GM23338 (cell line): Measurements from ENCODE around the gene HOXD4. TPM values are rescaled to one million over a fixed set of nuclear protein-coding genes. Genes with fewer than 3 reads are reported as not detected.

Experiments
- ATAC-seq: fragments of 200-7000 bp; cut with Tn5 transposase; 3 replicates; pipeline ENCODE4 v1.9.1; 2020
- DNase-seq: peaks from one replicate; pipeline ENCODE4 v3.0.0-alpha.2; 2015; ENCODE audit warnings: low spot score
- H2AFZ ChIP-seq: fragments of 200-600 bp; sonication (generic); 2 replicates; pipeline ENCODE4 v1.8.0; 2016; ENCODE audit warnings: antibody characterized with exemption, mild to moderate bottlenecking, moderate library complexity
- H3F3A ChIP-seq: fragments of 200-600 bp; sonication (generic); replicated peaks from 2 replicates; pipeline ENCODE4 v1.8.0; 2017; ENCODE audit warnings: antibody characterized with exemption, mixed run types, low read depth
- H3K27ac ChIP-seq: fragments of 200-600 bp; sonication (generic); 2 replicates; pipeline ENCODE4 v1.6.1; 2016; ENCODE audit warnings: low read depth
- H3K27me3 ChIP-seq: fragments of 200-600 bp; sonication (generic); 2 replicates; pipeline ENCODE4 v1.8.0; 2016; ENCODE audit warnings: mild to moderate bottlenecking, mixed run types, moderate library complexity; ENCODE audit not compliant: insufficient read depth
- H3K36me3 ChIP-seq: fragments of 200-600 bp; sonication (generic); 2 replicates; pipeline ENCODE4 v1.8.0; 2016; ENCODE audit warnings: mild to moderate bottlenecking; ENCODE audit not compliant: insufficient read depth
- H3K4me1 ChIP-seq: fragments of 200-600 bp; sonication (generic); 2 replicates; pipeline ENCODE4 v1.8.0; 2016; ENCODE audit warnings: mild to moderate bottlenecking, moderate library complexity; ENCODE audit not compliant: insufficient read depth
- H3K4me2 ChIP-seq: fragments of 200-600 bp; sonication (generic); 2 replicates; pipeline ENCODE4 v1.7.1; 2017; ENCODE audit warnings: mixed run types
- H3K4me3 ChIP-seq: fragments of 200-600 bp; sonication (generic); 2 replicates; pipeline ENCODE4 v1.6.1; 2016; ENCODE audit warnings: mixed run types
- H3K79me2 ChIP-seq: fragments of 200-600 bp; sonication (generic); replicated peaks from 2 replicates; pipeline ENCODE4 v1.8.0; 2017; ENCODE audit warnings: mild to moderate bottlenecking; ENCODE audit not compliant: insufficient read depth
- H3K9me2 ChIP-seq: fragments of 200-600 bp; sonication (generic); 2 replicates; pipeline ENCODE4 v1.8.0; 2017; ENCODE audit not compliant: insufficient read depth
- H4K20me1 ChIP-seq: fragments of 200-600 bp; sonication (generic); replicated peaks from 2 replicates; pipeline ENCODE4 v1.8.0; 2017; ENCODE audit warnings: mild to moderate bottlenecking; ENCODE audit not compliant: insufficient read depth
- H3K27ac Mint-ChIP-seq: 2 replicates; pipeline ENCODE4 v1.8.0; 2020; ENCODE audit warnings: inconsistent platforms, mild to moderate bottlenecking, moderate library complexity, mixed read lengths
- H3K27me3 Mint-ChIP-seq: 3 replicates; pipeline ENCODE4 v1.8.0; 2022; ENCODE audit warnings: low read depth, mild to moderate bottlenecking, moderate library complexity, mixed read lengths, inconsistent platforms; ENCODE audit not compliant: insufficient read depth, poor library complexity
- H3K36me3 Mint-ChIP-seq: 3 replicates; pipeline ENCODE4 v1.8.0; 2021; ENCODE audit warnings: low read depth, mild to moderate bottlenecking, inconsistent platforms, moderate library complexity, mixed read lengths
- H3K4me1 Mint-ChIP-seq: 3 replicates; pipeline ENCODE4 v1.8.0; 2020; ENCODE audit warnings: mild to moderate bottlenecking, inconsistent platforms, mixed read lengths
- H3K4me3 Mint-ChIP-seq: 3 replicates; pipeline ENCODE4 v1.8.0; 2021; ENCODE audit warnings: moderate library complexity, mild to moderate bottlenecking, inconsistent platforms, mixed read lengths
- H3K9me3 Mint-ChIP-seq: 3 replicates; pipeline ENCODE4 v1.8.0; 2020; ENCODE audit warnings: moderate library complexity, mild to moderate bottlenecking, inconsistent platforms, mixed read lengths
- CREB1 ChIP-seq: fragments of 250-450 bp; sonication (Bioruptor Pico); IDR thresholded peaks from 2 replicates; pipeline ENCODE4 v1.5.0; 2020; ENCODE audit warnings: low read depth, mild to moderate bottlenecking, moderate library complexity
- ETS1 ChIP-seq: IDR thresholded peaks from 2 replicates; pipeline ENCODE4 v1.6.1; 2016; ENCODE audit warnings: antibody characterized with exemption
- EZH2 ChIP-seq: fragments of 200-600 bp; sonication (generic); IDR thresholded peaks from one replicate; pipeline ENCODE4 v1.8.0; 2017; ENCODE audit warnings: antibody characterized with exemption, mild to moderate bottlenecking, low read depth; ENCODE audit not compliant: unreplicated experiment
- EZH2phosphoT487 ChIP-seq: fragments of 200-600 bp; sonication (generic); IDR thresholded peaks from one replicate; pipeline ENCODE4 v1.8.1; 2018; ENCODE audit warnings: antibody characterized with exemption; ENCODE audit not compliant: unreplicated experiment
- NANOG ChIP-seq: IDR thresholded peaks from 2 replicates; pipeline ENCODE4 v1.6.1; 2016; ENCODE audit warnings: antibody characterized with exemption, borderline replicate concordance
- ZNF114 ChIP-seq: fragments of 250-450 bp; sonication (Bioruptor Pico); IDR thresholded peaks from 2 replicates; pipeline ENCODE4 v1.5.0; 2020; ENCODE audit warnings: mild to moderate bottlenecking, moderate library complexity
- ZNF331 ChIP-seq: fragments of 250-450 bp; sonication (Bioruptor Pico); IDR thresholded peaks from 2 replicates; pipeline ENCODE4 v1.5.0; 2020; ENCODE audit warnings: low read depth, mild to moderate bottlenecking, moderate library complexity
- ZNF462 ChIP-seq: fragments of 250-450 bp; sonication (Bioruptor Pico); IDR thresholded peaks from 2 replicates; pipeline ENCODE4 v1.5.0; 2020; ENCODE audit warnings: mild to moderate bottlenecking, moderate library complexity
- polyA plus RNA-seq: library from polyadenylated mRNA; unstranded; fragments of >200 nt; fragmentation: Nextera tagmentation; extraction: Ambion mirVana; gene quantifications from 2 replicates; pipeline ENCODE4 v1.2.1, GENCODE V29; 2016
- total RNA-seq: library from RNA; depleted of rRNA; stranded (reverse); fragments of >200 nt; shearing (Covaris generic); gene quantifications from 2 replicates; pipeline ENCODE4 v1.2.3, GENCODE V29; 2014
- TF ChIP-seq, protein P1 (sequence below): IDR thresholded peaks from one replicate; pipeline ENCODE4 v1.6.1; 2018; ENCODE audit warnings: antibody characterized with exemption; ENCODE audit not compliant: unreplicated experiment

HOXD4 gene
- total and polyA plus RNA-seq, 2 experiments from 2014 or later = not detected

DNA sequence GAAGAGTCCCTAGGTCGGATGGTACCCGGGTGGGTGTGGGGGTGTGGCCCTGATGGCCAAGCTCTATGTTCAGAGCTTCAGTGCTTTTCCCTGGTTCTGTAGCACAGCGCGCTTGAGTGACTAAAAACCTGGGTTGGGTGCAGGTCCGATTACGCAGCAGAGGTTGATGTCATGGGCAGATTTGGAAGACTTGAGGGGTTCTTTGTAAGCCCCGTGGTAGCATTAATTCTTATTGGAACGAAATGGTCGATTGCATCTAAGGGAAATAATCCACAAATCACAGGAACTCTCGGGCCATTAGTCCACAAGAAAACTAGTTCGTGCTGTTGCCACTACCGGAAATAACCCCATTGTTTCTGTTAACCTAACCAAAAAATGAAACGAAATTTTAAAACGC, 12.8 kb upstream of the HOXD4 start (continued):
- TF ChIP-seq ZNF462 (CRISPR knock-in tag) = no peak
- no peak for TF ChIP-seq ZNF114
- TF ChIP-seq, protein P1, sequence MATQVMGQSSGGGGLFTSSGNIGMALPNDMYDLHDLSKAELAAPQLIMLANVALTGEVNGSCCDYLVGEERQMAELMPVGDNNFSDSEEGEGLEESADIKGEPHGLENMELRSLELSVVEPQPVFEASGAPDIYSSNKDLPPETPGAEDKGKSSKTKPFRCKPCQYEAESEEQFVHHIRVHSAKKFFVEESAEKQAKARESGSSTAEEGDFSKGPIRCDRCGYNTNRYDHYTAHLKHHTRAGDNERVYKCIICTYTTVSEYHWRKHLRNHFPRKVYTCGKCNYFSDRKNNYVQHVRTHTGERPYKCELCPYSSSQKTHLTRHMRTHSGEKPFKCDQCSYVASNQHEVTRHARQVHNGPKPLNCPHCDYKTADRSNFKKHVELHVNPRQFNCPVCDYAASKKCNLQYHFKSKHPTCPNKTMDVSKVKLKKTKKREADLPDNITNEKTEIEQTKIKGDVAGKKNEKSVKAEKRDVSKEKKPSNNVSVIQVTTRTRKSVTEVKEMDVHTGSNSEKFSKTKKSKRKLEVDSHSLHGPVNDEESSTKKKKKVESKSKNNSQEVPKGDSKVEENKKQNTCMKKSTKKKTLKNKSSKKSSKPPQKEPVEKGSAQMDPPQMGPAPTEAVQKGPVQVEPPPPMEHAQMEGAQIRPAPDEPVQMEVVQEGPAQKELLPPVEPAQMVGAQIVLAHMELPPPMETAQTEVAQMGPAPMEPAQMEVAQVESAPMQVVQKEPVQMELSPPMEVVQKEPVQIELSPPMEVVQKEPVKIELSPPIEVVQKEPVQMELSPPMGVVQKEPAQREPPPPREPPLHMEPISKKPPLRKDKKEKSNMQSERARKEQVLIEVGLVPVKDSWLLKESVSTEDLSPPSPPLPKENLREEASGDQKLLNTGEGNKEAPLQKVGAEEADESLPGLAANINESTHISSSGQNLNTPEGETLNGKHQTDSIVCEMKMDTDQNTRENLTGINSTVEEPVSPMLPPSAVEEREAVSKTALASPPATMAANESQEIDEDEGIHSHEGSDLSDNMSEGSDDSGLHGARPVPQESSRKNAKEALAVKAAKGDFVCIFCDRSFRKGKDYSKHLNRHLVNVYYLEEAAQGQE = no peak

DNA sequence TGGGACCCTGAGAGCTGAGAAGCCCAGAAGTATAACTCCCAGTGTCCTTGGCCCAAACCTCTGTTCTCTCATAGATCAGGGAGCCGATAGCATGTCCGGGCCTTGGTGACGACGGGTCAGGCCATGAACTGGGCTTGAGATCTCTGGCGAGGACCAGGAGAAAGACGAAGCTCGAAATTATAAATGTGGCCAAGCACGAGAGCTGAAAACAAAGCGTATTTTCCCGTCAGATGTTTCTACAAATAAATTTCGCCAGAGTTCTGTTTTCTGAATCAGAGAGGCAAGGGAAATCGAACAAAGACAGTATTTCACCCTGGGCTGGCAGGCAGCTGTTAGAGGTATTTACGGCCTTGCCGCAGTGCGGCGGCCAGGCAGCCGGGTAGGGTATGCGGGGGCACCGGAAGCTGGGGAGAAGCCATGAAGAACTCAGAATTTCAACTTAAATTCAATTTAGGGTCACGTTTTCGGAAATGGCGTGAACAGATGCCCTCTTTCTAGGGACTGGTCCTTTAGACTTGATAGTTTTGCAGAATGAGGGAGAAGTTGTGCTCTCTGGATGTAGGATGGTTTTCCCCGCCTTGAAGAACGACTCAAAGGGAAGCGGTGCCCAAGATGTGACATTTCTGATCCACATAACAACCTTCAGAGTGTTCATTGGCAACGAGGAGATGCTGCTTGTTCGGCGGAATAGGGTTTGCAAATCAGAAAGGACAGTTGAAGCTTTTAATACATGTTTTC, 12.3 kb upstream of the HOXD4 start:
- H4K20me1 ChIP-seq = peaks cover 47% of the 10 kb centered on the region
- ATAC-seq (no peak), DNase-seq (no peak)
- no peaks in the 10 kb centered on the region for H3K79me2 ChIP-seq
- H3K36me3 Mint-ChIP-seq = no peaks in the 10 kb centered on the region; the same call in 2 of the 3 replicates
- no peak overlapping the region for H3K27ac Mint-ChIP-seq
- H2AFZ ChIP-seq = no peak overlapping the region
- peaks cover 39% of the 10 kb centered on the region for H3F3A ChIP-seq
- H3K4me3 ChIP-seq = no peak overlapping the region
- H3K27me3 Mint-ChIP-seq = peaks cover 98% of the 10 kb centered on the region
- H3K27me3 ChIP-seq = peaks cover 100% of the 10 kb centered on the region
- peaks cover 3% of the 10 kb centered on the region; the same call in 1 of the 3 replicates for H3K9me3 Mint-ChIP-seq
- peaks cover 35% of the 10 kb centered on the region for H3K4me1 ChIP-seq
- peak overlapping the region; percentile 21; the same call in 1 of the 2 replicates for H3K4me2 ChIP-seq
- peaks cover 22% of the 10 kb centered on the region for H3K4me1 Mint-ChIP-seq
- H3K36me3 ChIP-seq = no peaks in the 10 kb centered on the region
- no peak overlapping the region for H3K27ac ChIP-seq
- H3K4me3 Mint-ChIP-seq = peak overlapping the region; percentile 32; the same call in 2 of the 3 replicates
- no peaks in the 10 kb centered on the region for H3K9me2 ChIP-seq
- TF ChIP-seq ETS1 = no peak
- no peak for TF ChIP-seq EZH2phosphoT487
- no peak for TF ChIP-seq CREB1 (CRISPR knock-in tag)
- TF ChIP-seq NANOG = no peak
- peak; percentile 82 for TF ChIP-seq EZH2
- no peak for TF ChIP-seq ZNF331
